GM20000 (cell line): Measurements from ENCODE around the gene CACNA2D2.

ENCODE experiments used
- DNase-seq: peaks from one replicate; pipeline ENCODE4 v3.0.0; 2012; ENCODE audit warnings: low spot score
- TF ChIP-seq, protein P1 (sequence below): IDR thresholded peaks from 2 replicates; pipeline ENCODE4 v1.5.1; 2012; ENCODE audit warnings: mild to moderate bottlenecking, control low read depth; ENCODE audit errors: extremely low read depth, missing control alignments

Gene CACNA2D2

DNA sequence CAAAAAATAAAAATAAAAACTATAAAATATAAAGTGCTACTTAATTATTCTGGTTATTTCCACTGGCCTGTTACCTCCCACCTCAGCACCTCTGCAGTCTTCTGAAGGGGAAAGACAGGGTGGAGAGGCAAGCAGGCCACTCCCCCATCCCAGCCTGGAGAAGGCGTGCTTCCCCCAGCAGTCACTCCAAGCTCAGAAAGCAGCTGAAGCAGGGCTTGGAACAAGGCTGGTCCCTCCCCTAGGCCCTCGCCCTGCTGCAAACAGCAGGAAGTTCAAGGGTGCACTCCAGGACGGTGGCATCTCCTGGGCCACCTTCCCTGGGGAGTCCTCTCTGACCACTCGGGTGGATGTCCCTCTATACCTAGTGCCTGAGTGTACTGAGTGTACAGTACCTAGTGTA is 21.4 kb downstream of the CACNA2D2 start:
- DNase-seq = no peak
- TF ChIP-seq, protein P1, sequence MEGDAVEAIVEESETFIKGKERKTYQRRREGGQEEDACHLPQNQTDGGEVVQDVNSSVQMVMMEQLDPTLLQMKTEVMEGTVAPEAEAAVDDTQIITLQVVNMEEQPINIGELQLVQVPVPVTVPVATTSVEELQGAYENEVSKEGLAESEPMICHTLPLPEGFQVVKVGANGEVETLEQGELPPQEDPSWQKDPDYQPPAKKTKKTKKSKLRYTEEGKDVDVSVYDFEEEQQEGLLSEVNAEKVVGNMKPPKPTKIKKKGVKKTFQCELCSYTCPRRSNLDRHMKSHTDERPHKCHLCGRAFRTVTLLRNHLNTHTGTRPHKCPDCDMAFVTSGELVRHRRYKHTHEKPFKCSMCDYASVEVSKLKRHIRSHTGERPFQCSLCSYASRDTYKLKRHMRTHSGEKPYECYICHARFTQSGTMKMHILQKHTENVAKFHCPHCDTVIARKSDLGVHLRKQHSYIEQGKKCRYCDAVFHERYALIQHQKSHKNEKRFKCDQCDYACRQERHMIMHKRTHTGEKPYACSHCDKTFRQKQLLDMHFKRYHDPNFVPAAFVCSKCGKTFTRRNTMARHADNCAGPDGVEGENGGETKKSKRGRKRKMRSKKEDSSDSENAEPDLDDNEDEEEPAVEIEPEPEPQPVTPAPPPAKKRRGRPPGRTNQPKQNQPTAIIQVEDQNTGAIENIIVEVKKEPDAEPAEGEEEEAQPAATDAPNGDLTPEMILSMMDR = no peak

DNA sequence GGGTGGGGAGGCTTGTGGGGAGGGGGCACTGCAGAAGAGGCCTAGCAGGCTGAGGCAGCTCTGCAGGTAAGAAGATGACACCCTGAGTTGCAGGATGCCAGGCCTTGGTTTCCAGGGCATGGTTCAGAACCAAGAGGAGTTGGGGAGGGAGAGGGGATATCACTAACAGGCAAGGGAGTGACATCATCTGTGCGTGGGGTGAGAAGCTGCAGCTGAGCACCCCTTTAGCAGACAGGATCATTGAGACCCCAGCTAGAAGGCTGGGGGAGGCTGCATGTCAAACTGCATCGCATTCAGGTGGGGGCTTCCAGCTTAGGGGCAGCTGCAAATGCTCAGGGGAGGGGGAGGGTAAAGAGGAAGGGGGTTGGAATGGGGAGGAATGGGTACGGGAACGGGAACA is 23.0 kb downstream of the CACNA2D2 start:
- TF ChIP-seq, protein P1 = no peak
- no peak for DNase-seq

DNA sequence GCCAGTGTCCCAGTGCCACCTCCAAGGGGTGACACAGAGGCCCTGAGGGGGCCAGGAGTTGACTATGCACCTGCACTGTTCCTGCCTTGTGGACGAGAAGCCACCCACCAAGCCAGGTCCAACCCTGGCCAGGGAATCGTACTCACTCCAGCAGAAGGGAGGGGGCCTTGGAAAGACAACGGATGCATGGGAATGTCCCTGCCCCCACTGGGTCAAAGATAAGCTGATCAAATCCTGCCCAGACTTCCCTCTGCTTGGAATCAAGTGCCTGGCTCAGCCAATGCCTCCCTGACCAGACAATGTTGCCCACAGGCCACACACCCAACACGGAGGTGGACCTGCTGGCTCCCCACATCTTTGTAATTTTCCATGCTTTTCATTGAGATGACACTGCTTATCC is 23.9 kb downstream of the CACNA2D2 start:
- TF ChIP-seq, protein P1 = no peak
- DNase-seq = no peak

DNA sequence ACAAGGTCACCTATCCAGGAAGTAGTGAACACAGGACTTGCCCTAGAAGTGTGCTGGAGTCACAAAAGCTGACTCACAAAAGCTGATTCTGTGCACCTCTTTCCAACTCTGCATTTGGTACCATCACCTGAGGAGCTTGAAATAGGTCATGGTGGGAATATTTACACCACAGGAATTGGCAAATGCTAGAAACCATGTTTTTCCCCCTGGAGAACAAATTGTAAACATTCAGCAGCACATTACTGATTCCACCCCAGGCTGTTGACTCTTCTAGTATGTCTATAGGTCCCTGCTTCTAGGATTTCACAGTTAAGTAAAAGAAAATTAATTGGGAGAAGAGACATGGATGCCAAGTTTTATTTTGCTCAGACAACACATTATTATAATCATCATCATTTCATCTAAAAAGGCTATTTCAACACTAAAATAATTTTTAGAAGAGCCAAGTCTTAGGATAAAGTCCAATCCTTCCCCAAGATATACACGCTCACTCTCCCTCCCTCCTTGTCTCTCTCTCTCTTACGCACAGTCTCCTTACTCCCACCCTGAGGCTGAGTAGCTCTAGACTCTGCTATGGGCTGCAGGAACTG is 24.7 kb downstream of the CACNA2D2 start:
- TF ChIP-seq, protein P1 = no peak
- no peak for DNase-seq

DNA sequence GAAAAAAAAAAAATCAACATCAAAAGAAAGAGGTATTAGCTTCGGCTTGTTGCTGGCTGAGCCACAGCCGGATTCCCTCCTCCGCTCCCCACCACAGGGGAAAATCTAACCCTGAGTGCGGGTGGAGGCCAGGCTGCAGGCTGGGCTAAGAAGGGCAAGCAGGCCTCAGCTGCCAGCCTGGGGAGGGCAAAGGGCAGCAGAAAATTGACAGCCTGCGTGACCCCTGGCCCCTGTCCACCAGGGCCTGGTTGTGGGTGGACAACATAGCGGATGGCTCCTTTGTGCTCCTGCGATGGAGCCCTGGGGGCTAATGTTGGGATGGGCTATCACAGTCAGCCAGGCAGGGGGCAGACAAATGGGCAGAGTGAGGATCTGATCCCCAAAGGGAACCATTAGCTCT is 25.4 kb downstream of the CACNA2D2 start:
- TF ChIP-seq, protein P1 = no peak
- no peak for DNase-seq

DNA sequence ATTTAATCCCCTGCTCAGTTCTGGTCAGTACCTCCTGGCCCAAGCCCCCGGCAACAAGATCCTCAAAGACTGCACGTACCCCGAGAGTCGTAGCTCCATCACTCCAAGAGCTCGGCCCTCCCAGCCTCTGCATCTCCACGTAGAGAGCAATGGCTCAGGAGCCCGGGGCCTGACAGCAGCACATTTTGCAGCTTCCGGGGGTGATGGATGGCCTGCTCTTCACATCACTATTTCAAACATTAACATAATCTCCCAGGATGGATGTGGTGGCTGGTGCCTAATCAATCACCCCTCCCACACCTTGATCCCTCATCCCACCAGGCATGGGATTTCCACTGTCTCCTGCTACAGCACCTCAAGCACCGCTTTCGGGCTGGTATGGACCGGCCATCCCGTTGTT is 28.1 kb downstream of the CACNA2D2 start:
- TF ChIP-seq, protein P1 = no peak
- DNase-seq = no peak

DNA sequence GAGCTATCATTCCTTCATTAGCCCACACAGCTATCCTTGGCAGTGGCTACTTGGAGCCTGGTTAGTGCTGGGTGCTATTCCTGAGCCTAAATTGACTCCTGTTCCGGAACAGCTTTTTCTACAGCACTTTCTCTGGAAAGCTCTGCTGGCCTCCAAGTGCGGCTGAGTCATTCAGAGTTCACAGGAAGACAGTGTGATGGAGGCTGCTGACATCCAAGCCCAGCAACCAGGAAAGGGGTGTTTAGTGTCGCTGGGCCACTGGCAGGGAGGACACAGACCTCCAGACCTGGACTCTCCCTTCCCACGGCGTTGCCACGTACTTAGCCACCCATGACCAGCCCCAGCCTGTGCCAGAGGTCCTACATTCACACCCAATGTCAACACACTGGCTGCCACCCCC is 28.7 kb downstream of the CACNA2D2 start:
- no peak for DNase-seq
- TF ChIP-seq, protein P1 = no peak
